HepG2 (cell line): ENCODE results near the gene CEP97.
"Not testable (repeated sequence)": the region's sequence is repeated elsewhere in the genome, so short reads cannot be mapped to it uniquely, and the experiment has no call there.

Experiments used
- FOXA1 ChIP-seq, 2 experiments: fragments of 450-650 bp in 1 of 2; sonication (generic) in 1 of 2; formaldehyde crosslinking in 1 of 2; IDR thresholded peaks; 2 replicates each; pipeline versions ENCODE4 v1.4.0 to v1.6.1; 2016 to 2020; ENCODE audit warnings: missing genetic modification reagents in 1 of 2
- FOXJ3 ChIP-seq: sonication (generic); formaldehyde crosslinking; IDR thresholded peaks from 2 replicates; pipeline ENCODE4 v1.4.0; 2020; ENCODE audit warnings: missing genetic modification reagents, mild to moderate bottlenecking, borderline replicate concordance
- HCFC1 ChIP-seq: fragments of 150-350 bp; IDR thresholded peaks from 2 replicates; pipeline ENCODE4 v1.6.1; 2014; ENCODE audit warnings: low read depth, low read length
- JUN ChIP-seq: sonication (generic); formaldehyde crosslinking; IDR thresholded peaks from 2 replicates; pipeline ENCODE4 v1.4.0; 2020; ENCODE audit warnings: mild to moderate bottlenecking, missing genetic modification reagents
- ZNF207 ChIP-seq: fragments of 450-650 bp; IDR thresholded peaks from 2 replicates; pipeline ENCODE4 v1.6.1; 2016; ENCODE audit warnings: antibody characterized with exemption, borderline replicate concordance
- TF ChIP-seq, protein P1 (sequence below): sonication (generic); formaldehyde crosslinking; IDR thresholded peaks from 2 replicates; pipeline ENCODE4 v1.5.0; 2020; ENCODE audit warnings: mild to moderate bottlenecking, missing genetic modification reagents, moderate library complexity

DNA sequence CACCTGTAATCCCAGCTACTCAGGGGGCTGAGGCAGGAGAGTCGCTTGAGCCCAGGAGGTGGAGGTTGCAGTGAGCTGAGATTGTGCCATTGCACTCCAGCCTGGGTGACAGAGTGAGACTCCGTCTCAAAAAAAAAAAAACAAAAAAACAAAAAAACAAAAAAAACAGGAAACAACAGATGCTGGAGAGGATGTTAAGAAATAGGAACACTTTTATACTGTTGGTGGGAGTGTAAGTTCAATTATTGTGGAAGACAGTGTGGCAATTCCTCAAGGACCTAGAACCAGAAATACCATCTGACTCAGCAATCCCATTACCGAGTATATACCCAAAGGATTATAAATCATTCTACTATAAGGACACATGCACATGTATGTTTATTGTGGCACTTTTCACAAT lies 17.5 kb downstream of the CEP97 start:
- not testable (repeated sequence) for TF ChIP-seq ZNF207; HCFC1; FOXJ3 (CRISPR knock-in tag); JUN (CRISPR knock-in tag); FOXA1 (IDR thresholded peaks at IDR 0.05); FOXA1 (CRISPR knock-in tag; IDR thresholded peaks at IDR 0.05)
- TF ChIP-seq, protein P1, sequence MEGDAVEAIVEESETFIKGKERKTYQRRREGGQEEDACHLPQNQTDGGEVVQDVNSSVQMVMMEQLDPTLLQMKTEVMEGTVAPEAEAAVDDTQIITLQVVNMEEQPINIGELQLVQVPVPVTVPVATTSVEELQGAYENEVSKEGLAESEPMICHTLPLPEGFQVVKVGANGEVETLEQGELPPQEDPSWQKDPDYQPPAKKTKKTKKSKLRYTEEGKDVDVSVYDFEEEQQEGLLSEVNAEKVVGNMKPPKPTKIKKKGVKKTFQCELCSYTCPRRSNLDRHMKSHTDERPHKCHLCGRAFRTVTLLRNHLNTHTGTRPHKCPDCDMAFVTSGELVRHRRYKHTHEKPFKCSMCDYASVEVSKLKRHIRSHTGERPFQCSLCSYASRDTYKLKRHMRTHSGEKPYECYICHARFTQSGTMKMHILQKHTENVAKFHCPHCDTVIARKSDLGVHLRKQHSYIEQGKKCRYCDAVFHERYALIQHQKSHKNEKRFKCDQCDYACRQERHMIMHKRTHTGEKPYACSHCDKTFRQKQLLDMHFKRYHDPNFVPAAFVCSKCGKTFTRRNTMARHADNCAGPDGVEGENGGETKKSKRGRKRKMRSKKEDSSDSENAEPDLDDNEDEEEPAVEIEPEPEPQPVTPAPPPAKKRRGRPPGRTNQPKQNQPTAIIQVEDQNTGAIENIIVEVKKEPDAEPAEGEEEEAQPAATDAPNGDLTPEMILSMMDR (CRISPR knock-in tag) = not testable (repeated sequence)
